MCF 10A (cell line): Measurements from ENCODE around the gene SRPRA. TPM values are rescaled to one million over a fixed set of nuclear protein-coding genes. Genes with fewer than 3 reads are reported as not detected.

Experiments
- BruUV-seq: library from RNA; stranded (reverse); fragments of 400-500 nt; replicated peaks from 2 replicates; lab custom pipeline; 2021; lab: Mats Ljungman, UMichigan
- CTCF ChIA-PET: fragments of 300-600 bp; sonication (Branson Sonifier 250); formaldehyde crosslinking; extraction: SDS; loops from one replicate; lab custom pipeline; 2021; ENCODE audit warnings: antibody characterized with exemption, inconsistent platforms; lab: Yijun Ruan, JAX
- POLR2A ChIA-PET: fragments of 300-600, 350-650 bp; sonication (Branson Sonifier 250); formaldehyde crosslinking; extraction: SDS; loops from one replicate; lab custom pipeline; 2020; ENCODE audit warnings: antibody characterized with exemption, inconsistent platforms; lab: Yijun Ruan, JAX
- DNase-seq: peaks from one replicate; pipeline ENCODE4 v3.0.0-alpha.2; 2018; ENCODE audit not compliant: unreplicated experiment
- H3K27ac Mint-ChIP-seq: one replicate; pipeline ENCODE4 v1.8.0; 2022; ENCODE audit warnings: mild to moderate bottlenecking, low read depth, mixed read lengths; ENCODE audit not compliant: unreplicated experiment
- H3K27me3 Mint-ChIP-seq: one replicate; pipeline ENCODE4 v1.8.0; 2022; ENCODE audit warnings: mixed read lengths; ENCODE audit not compliant: insufficient read depth, unreplicated experiment
- H3K36me3 Mint-ChIP-seq: one replicate; pipeline ENCODE4 v1.8.0; 2022; ENCODE audit warnings: mild to moderate bottlenecking, moderate library complexity, mixed read lengths; ENCODE audit not compliant: insufficient read depth, unreplicated experiment
- H3K4me1 Mint-ChIP-seq: one replicate; pipeline ENCODE4 v1.8.0; 2022; ENCODE audit warnings: mixed read lengths; ENCODE audit not compliant: insufficient read depth, unreplicated experiment
- H3K4me3 Mint-ChIP-seq: one replicate; pipeline ENCODE4 v1.8.0; 2022; ENCODE audit warnings: mild to moderate bottlenecking, moderate library complexity, mixed read lengths; ENCODE audit not compliant: unreplicated experiment
- H3K9me3 Mint-ChIP-seq: one replicate; pipeline ENCODE4 v1.8.0; 2022; ENCODE audit warnings: mixed read lengths; ENCODE audit not compliant: unreplicated experiment
- CTCF ChIP-seq: fragments of 200-600 bp; IDR thresholded peaks from one replicate; pipeline ENCODE4 v1.8.0; 2022; ENCODE audit warnings: antibody characterized with exemption, mild to moderate bottlenecking; ENCODE audit not compliant: unreplicated experiment
- intact Hi-C: fragments of 100-400 bp; cut with micrococcal nuclease; formaldehyde crosslinking; loops from 2 replicates; pipeline ENCODE4 v1.14.1; 2022
- total RNA-seq: library from RNA; stranded (reverse); gene quantifications from 2 replicates; pipeline ENCODE4 v1.2.3, GENCODE V29; 2022

Gene SRPRA
- total RNA-seq, 1 experiment from 2014 or later, result 176 TPM

- no peaks in the 10 kb centered on the region for H3K9me3 Mint-ChIP-seq
Observed at GRCh38 chr11:126277780-126278179, 9.1 kb upstream of the SRPRA start.

GRCh38 chr11:126277322-126277721 is 8.6 kb upstream of the SRPRA start:
- Mint-ChIP-seq H3K27me3 (no peaks in the 10 kb centered on the region), H3K36me3 (peaks cover 15% of the 10 kb centered on the region), H3K9me3 (no peaks in the 10 kb centered on the region), H3K4me3 (no peak overlapping the region), H3K27ac (no peak overlapping the region), H3K4me1 (peaks cover 11% of the 10 kb centered on the region)
- ChIA-PET CTCF (interaction anchor here (0.6 kb wide), 1 partner anchor 92 kb away, joined by 3 read pairs; no protein-coding TSS in a partner anchor), POLR2A (no interaction called here)
- intact Hi-C loops, result no loop called here
- no peak for TF ChIP-seq CTCF
- DNase-seq, result no peak
- BruUV-seq, result no TSS peak

More at GRCh38 chr11:126277780-126278179, 9.1 kb upstream of the SRPRA start:
- Mint-ChIP-seq H3K27ac (no peak overlapping the region), H3K36me3 (peaks cover 12% of the 10 kb centered on the region), H3K4me3 (no peak overlapping the region), H3K27me3 (no peaks in the 10 kb centered on the region), H3K4me1 (peaks cover 13% of the 10 kb centered on the region)
- TF ChIP-seq CTCF, result no peak
- ChIA-PET POLR2A (interaction anchor here (2.5 kb wide), 1 partner anchor 9 kb away, joined by 6 read pairs; the partner anchor contains the start of genes FOXRED1 and SRPRA), CTCF (interaction anchor here (0.6 kb wide), 1 partner anchor 92 kb away, joined by 3 read pairs; no protein-coding TSS in a partner anchor)
- no TSS peak for BruUV-seq
- no peak for DNase-seq
- intact Hi-C loops, result no loop called here

- H3K9me3 Mint-ChIP-seq, result no peaks in the 10 kb centered on the region
- no peak for TF ChIP-seq CTCF
- H3K36me3 Mint-ChIP-seq, result peaks cover 60% of the 10 kb centered on the region
- H3K27me3 Mint-ChIP-seq, result no peaks in the 10 kb centered on the region
- BruUV-seq, result no TSS peak
- peak overlapping the region; percentile 94 for H3K4me3 Mint-ChIP-seq
- ChIA-PET CTCF (interaction anchor here (0.6 kb wide), 1 partner anchor 41 kb away, joined by 3 read pairs; no protein-coding TSS in a partner anchor), POLR2A (interaction anchor here (0.6 to 3.4 kb wide), 16 partner anchors 9 to 1185 kb away, joined by 3 to 41 read pairs (median 4); partner anchors contain the start of genes DCPS, FAM118B, RPUSD4 and TIRAP)
- intact Hi-C loops, result loop anchor here (1.0 to 5.0 kb wide), 3 partner anchors 36 to 346 kb away; partner anchors contain the start of genes DCPS, FAM118B and RPUSD4
- DNase-seq, result no peak
- H3K4me1 Mint-ChIP-seq, result peaks cover 23% of the 10 kb centered on the region
- peak overlapping the region; percentile 97 for H3K27ac Mint-ChIP-seq
Observed at GRCh38 chr11:126268361-126268707, 361 bp downstream of the SRPRA start.

- Mint-ChIP-seq H3K27ac (peak overlapping the region; percentile 97), H3K4me3 (peak overlapping the region; percentile 94), H3K36me3 (peaks cover 63% of the 10 kb centered on the region), H3K4me1 (peaks cover 23% of the 10 kb centered on the region), H3K9me3 (no peaks in the 10 kb centered on the region), H3K27me3 (no peaks in the 10 kb centered on the region)
- no TSS peak for BruUV-seq
- intact Hi-C loops, result loop anchor here (1.0 to 5.0 kb wide), 3 partner anchors 37 to 345 kb away; partner anchors contain the start of genes DCPS, FAM118B and RPUSD4
- no peak for DNase-seq
- POLR2A ChIA-PET, result interaction anchor here (1.2 to 3.4 kb wide), 7 partner anchors 8 to 1185 kb away, joined by 4 to 41 read pairs (median 9); partner anchors contain the start of genes FAM118B, RPUSD4 and TIRAP
- no peak for TF ChIP-seq CTCF
- CTCF ChIA-PET, result interaction anchor here (0.5 kb wide), 1 partner anchor 74 kb away, joined by 3 read pairs; no protein-coding TSS in a partner anchor
Observed at GRCh38 chr11:126267650-126268049, 1.0 kb downstream of the SRPRA start.
